Neural cell (in vitro differentiated cells): Measurements from ENCODE around the gene TTLL5.

Source experiments
- CTCF ChIP-seq: fragments of 450-650 bp; IDR thresholded peaks from 2 replicates; pipeline ENCODE4 v1.5.1; 2014; ENCODE audit warnings: antibody characterized with exemption, mild to moderate bottlenecking, moderate library complexity; ENCODE audit not compliant: poor library complexity, severe bottlenecking
- EP300 ChIP-seq: fragments of 450-650 bp; conservative IDR thresholded peaks from 2 replicates; pipeline ENCODE4 v1.6.1; 2014; ENCODE audit warnings: antibody characterized with exemption, mild to moderate bottlenecking, moderate library complexity; ENCODE audit not compliant: poor library complexity, severe bottlenecking
- EZH2 ChIP-seq: fragments of 200-600, 300-800 bp; shearing (Covaris generic), sonication (generic); IDR thresholded peaks from 2 replicates; pipeline ENCODE4 v1.6.1; 2014; ENCODE audit warnings: antibody characterized with exemption, low read length, borderline replicate concordance, mild to moderate bottlenecking; ENCODE audit not compliant: insufficient read depth, poor library complexity, severe bottlenecking
- MXI1 ChIP-seq: fragments of 450-650 bp; conservative IDR thresholded peaks from 2 replicates; pipeline ENCODE4 v1.6.1; 2014; ENCODE audit warnings: antibody characterized with exemption, mild to moderate bottlenecking; ENCODE audit not compliant: poor library complexity, severe bottlenecking
- POLR2AphosphoS5 ChIP-seq: IDR thresholded peaks from 2 replicates; pipeline ENCODE4 v1.6.1; 2012
- RAD21 ChIP-seq: fragments of 450-650 bp; conservative IDR thresholded peaks from 2 replicates; pipeline ENCODE4 v1.6.1; 2014; ENCODE audit warnings: antibody characterized with exemption, mild to moderate bottlenecking, moderate library complexity
- REST ChIP-seq: IDR thresholded peaks from 2 replicates; pipeline ENCODE4 v1.6.1; 2012; ENCODE audit warnings: borderline replicate concordance
- SMC3 ChIP-seq: fragments of 450-650 bp; conservative IDR thresholded peaks from 2 replicates; pipeline ENCODE4 v1.6.1; 2014; ENCODE audit warnings: antibody characterized with exemption, mild to moderate bottlenecking, moderate library complexity; ENCODE audit not compliant: poor library complexity
- TAF1 ChIP-seq: IDR thresholded peaks from 2 replicates; pipeline ENCODE4 v1.6.1; 2012; ENCODE audit warnings: low read depth

GRCh38 chr14:75753696-75754095 is 92.7 kb downstream of the TTLL5 start:
- TF ChIP-seq CTCF, result no peak
- TF ChIP-seq EP300, result no peak
- no peak for TF ChIP-seq EZH2
- no peak for TF ChIP-seq TAF1
- no peak for TF ChIP-seq POLR2AphosphoS5
- no peak for TF ChIP-seq RAD21
- no peak for TF ChIP-seq REST
- no peak for TF ChIP-seq SMC3
- no peak for TF ChIP-seq MXI1
